ENCODE results near the gene COPS7A. TPM values are rescaled to one million over a fixed set of nuclear protein-coding genes. Genes with fewer than 3 reads are reported as not detected.
A peak's percentile ranks its signal among the peaks of the same experiment; 100 is the strongest.

COPS7A gene
- total RNA-seq, 2 donors from 2014 or later: 69.9 to 78.2 TPM

- no peak for DNase-seq (ENCODE audit: low spot score)
Observed at GRCh38 chr12:6775185-6776174, 51.6 kb downstream of the COPS7A start.

GRCh38 chr12:6777386-6777785 lies 53.5 kb downstream of the COPS7A start:
- no peak for DNase-seq (ENCODE audit: low spot score)
- H3K27ac ChIP-seq: no peak overlapping the region
- no peaks in the 10 kb centered on the region for H3K9me3 ChIP-seq
- H3K36me3 ChIP-seq: no peaks in the 10 kb centered on the region
- no peaks in the 10 kb centered on the region for H3K27me3 ChIP-seq (replicated peaks; ENCODE audit: insufficient read depth)
- H3K4me1 ChIP-seq (ENCODE audit: control insufficient read depth in 1 of 2, low read depth in 2 of 2): peaks cover 10 to 12% of the 10 kb centered on the region in 2 donors
- no peak for ATAC-seq (ENCODE audit: insufficient number of reproducible peaks, low FRiP score, low read depth)
- TF ChIP-seq CTCF (IDR thresholded peaks at IDR 0.05): no peak
- no peak overlapping the region for H3K4me3 ChIP-seq

More at GRCh38 chr12:6775185-6776174, 51.6 kb downstream of the COPS7A start:
- no peak for ATAC-seq (ENCODE audit: insufficient number of reproducible peaks, low FRiP score, low read depth)
- no peak for TF ChIP-seq CTCF (IDR thresholded peaks at IDR 0.05)
- Histone ChIP-seq H3K36me3 (peaks cover 11% of the 10 kb centered on the region), H3K4me1 (ENCODE audit: control insufficient read depth in 1 of 2, low read depth in 2 of 2) (peaks cover 14 to 21% of the 10 kb centered on the region in 2 donors), H3K27ac (no peak overlapping the region), H3K27me3 (replicated peaks; ENCODE audit: insufficient read depth) (no peaks in the 10 kb centered on the region), H3K4me3 (no peak overlapping the region), H3K9me3 (no peaks in the 10 kb centered on the region)

- Histone ChIP-seq H3K4me3 (peak overlapping the region; percentile 76), H3K36me3 (no peaks in the 10 kb centered on the region), H3K9me3 (no peaks in the 10 kb centered on the region), H3K4me1 (ENCODE audit: control insufficient read depth in 1 of 2, low read depth in 2 of 2) (peaks cover 7 to 10% of the 10 kb centered on the region in 2 donors), H3K27ac (peak overlapping the region; percentile 41 to 50), H3K27me3 (replicated peaks; ENCODE audit: insufficient read depth) (no peaks in the 10 kb centered on the region)
- peak; percentile 35 for ATAC-seq (ENCODE audit: insufficient number of reproducible peaks, low FRiP score, low read depth)
- TF ChIP-seq CTCF (IDR thresholded peaks at IDR 0.05): no peak
- no peak for DNase-seq (ENCODE audit: low spot score)
Observed at GRCh38 chr12:6778217-6778573, 54.3 kb downstream of the COPS7A start.

- peak; percentile 62 for ATAC-seq (ENCODE audit: insufficient number of reproducible peaks, low FRiP score, low read depth)
- Histone ChIP-seq H3K9me3 (no peaks in the 10 kb centered on the region), H3K27ac (peak overlapping the region; percentile 41 to 50), H3K4me1 (ENCODE audit: control insufficient read depth in 1 of 2, low read depth in 2 of 2) (peaks cover 7 to 10% of the 10 kb centered on the region in 2 donors), H3K27me3 (replicated peaks; ENCODE audit: insufficient read depth) (no peaks in the 10 kb centered on the region), H3K36me3 (no peaks in the 10 kb centered on the region), H3K4me3 (peak overlapping the region; percentile 76)
- DNase-seq (ENCODE audit: low spot score): peak; percentile 82
- peak; percentile 95 for TF ChIP-seq CTCF (IDR thresholded peaks at IDR 0.05)
Observed at GRCh38 chr12:6778574-6779550, 55.0 kb downstream of the COPS7A start.
